Activated CD4-positive, alpha-beta memory T cell treated with anti-CD3 and anti-CD28 coated beads, Interleukin-2, amount 10 ng/mL, durations not matched to agents 7 days and 5 days (primary cell): ENCODE results near the gene GMDS. TPM values are rescaled to one million over a fixed set of nuclear protein-coding genes. Genes with fewer than 3 reads are reported as not detected.

Source experiments
- CTCF ChIA-PET: fragments of 350-600 bp; sonication (Branson Sonifier 250); formaldehyde crosslinking; loops from one replicate; lab custom pipeline; 2021; ENCODE audit warnings: antibody characterized with exemption, inconsistent platforms; lab: Charles Lee
- POLR2A ChIA-PET: fragments of 350-600 bp; sonication (Branson Sonifier 250); formaldehyde crosslinking; loops from one replicate; lab custom pipeline; 2021; ENCODE audit warnings: antibody characterized with exemption; lab: Charles Lee
- DNase-seq: peaks from one replicate; pipeline ENCODE4 v3.0.0-alpha.2; 2020
- H3K27ac Mint-ChIP-seq: one replicate; pipeline ENCODE4 v1.8.0; 2021; ENCODE audit warnings: mild to moderate bottlenecking, mixed read lengths
- H3K27me3 Mint-ChIP-seq: one replicate; pipeline ENCODE4 v1.8.0; 2021; ENCODE audit warnings: mixed read lengths
- H3K36me3 Mint-ChIP-seq: one replicate; pipeline ENCODE4 v1.8.0; 2021; ENCODE audit warnings: low read depth, mixed read lengths
- H3K4me1 Mint-ChIP-seq: one replicate; pipeline ENCODE4 v1.8.0; 2021; ENCODE audit warnings: mixed read lengths
- H3K4me3 Mint-ChIP-seq: one replicate; pipeline ENCODE4 v1.8.0; 2021; ENCODE audit warnings: mild to moderate bottlenecking, mixed read lengths
- H3K9me3 Mint-ChIP-seq: one replicate; pipeline ENCODE4 v1.8.0; 2021; ENCODE audit warnings: mixed read lengths
- total RNA-seq, 2 experiments: library from RNA; stranded (reverse); gene quantifications; one replicate each; pipeline ENCODE4 v1.2.3, GENCODE V29; 2021

The GMDS gene
- total RNA-seq, 2 experiments from 2014 or later, result 23.7 to 24.7 TPM

- no peaks in the 10 kb centered on the region for H3K4me1 Mint-ChIP-seq
- no peaks in the 10 kb centered on the region for H3K27me3 Mint-ChIP-seq
- no peaks in the 10 kb centered on the region for H3K9me3 Mint-ChIP-seq
- H3K27ac Mint-ChIP-seq, result no peak overlapping the region
- CTCF ChIA-PET, result no interaction called here
- no peak for DNase-seq
- POLR2A ChIA-PET, result no interaction called here
- no peak overlapping the region for H3K4me3 Mint-ChIP-seq
- H3K36me3 Mint-ChIP-seq, result no peaks in the 10 kb centered on the region
Observed at GRCh38 chr6:1870932-1871331, 374.5 kb downstream of the GMDS start.

- ChIA-PET POLR2A (no interaction called here), CTCF (no interaction called here)
- no peak for DNase-seq
- H3K9me3 Mint-ChIP-seq, result no peaks in the 10 kb centered on the region
- no peaks in the 10 kb centered on the region for H3K27me3 Mint-ChIP-seq
- H3K27ac Mint-ChIP-seq, result no peak overlapping the region
- no peaks in the 10 kb centered on the region for H3K36me3 Mint-ChIP-seq
- H3K4me3 Mint-ChIP-seq, result no peak overlapping the region
- no peaks in the 10 kb centered on the region for H3K4me1 Mint-ChIP-seq
Observed at GRCh38 chr6:1870251-1870650, 375.2 kb downstream of the GMDS start.

GRCh38 chr6:1869769-1870168 lies 375.6 kb downstream of the GMDS start:
- Mint-ChIP-seq H3K4me3 (no peak overlapping the region), H3K27ac (no peak overlapping the region), H3K4me1 (no peaks in the 10 kb centered on the region), H3K27me3 (no peaks in the 10 kb centered on the region), H3K36me3 (no peaks in the 10 kb centered on the region), H3K9me3 (no peaks in the 10 kb centered on the region)
- DNase-seq, result no peak
- CTCF ChIA-PET, result no interaction called here
- POLR2A ChIA-PET, result no interaction called here

GRCh38 chr6:1869308-1869707 lies 376.1 kb downstream of the GMDS start:
- Mint-ChIP-seq H3K9me3 (no peaks in the 10 kb centered on the region), H3K4me3 (no peak overlapping the region), H3K27me3 (no peaks in the 10 kb centered on the region), H3K4me1 (no peaks in the 10 kb centered on the region), H3K27ac (no peak overlapping the region), H3K36me3 (no peaks in the 10 kb centered on the region)
- POLR2A ChIA-PET, result no interaction called here
- CTCF ChIA-PET, result interaction anchor here (1.3 kb wide), 1 partner anchor 765 kb away, joined by 3 read pairs; no protein-coding TSS in a partner anchor
- DNase-seq, result no peak

- Mint-ChIP-seq H3K4me3 (no peak overlapping the region), H3K36me3 (no peaks in the 10 kb centered on the region), H3K9me3 (no peaks in the 10 kb centered on the region), H3K27ac (no peak overlapping the region), H3K27me3 (no peaks in the 10 kb centered on the region), H3K4me1 (no peaks in the 10 kb centered on the region)
- ChIA-PET CTCF (interaction anchor here (1.3 kb wide), 1 partner anchor 766 kb away, joined by 3 read pairs; no protein-coding TSS in a partner anchor), POLR2A (no interaction called here)
- DNase-seq, result no peak
Observed at GRCh38 chr6:1868561-1869261, 376.7 kb downstream of the GMDS start.

- Mint-ChIP-seq H3K36me3 (no peaks in the 10 kb centered on the region), H3K4me1 (no peaks in the 10 kb centered on the region), H3K4me3 (no peak overlapping the region), H3K27ac (no peak overlapping the region), H3K27me3 (no peaks in the 10 kb centered on the region), H3K9me3 (no peaks in the 10 kb centered on the region)
- no peak for DNase-seq
- ChIA-PET CTCF (no interaction called here), POLR2A (no interaction called here)
Observed at GRCh38 chr6:1867197-1867596, 378.2 kb downstream of the GMDS start.

- H3K4me1 Mint-ChIP-seq, result no peaks in the 10 kb centered on the region
- ChIA-PET POLR2A (no interaction called here), CTCF (no interaction called here)
- DNase-seq, result no peak
- H3K27ac Mint-ChIP-seq, result no peak overlapping the region
- no peaks in the 10 kb centered on the region for H3K36me3 Mint-ChIP-seq
- no peaks in the 10 kb centered on the region for H3K9me3 Mint-ChIP-seq
- no peaks in the 10 kb centered on the region for H3K27me3 Mint-ChIP-seq
- no peak overlapping the region for H3K4me3 Mint-ChIP-seq
Observed at GRCh38 chr6:1865585-1865984, 379.8 kb downstream of the GMDS start.

GRCh38 chr6:1864496-1864895 lies 380.9 kb downstream of the GMDS start:
- Mint-ChIP-seq H3K9me3 (no peaks in the 10 kb centered on the region), H3K36me3 (no peaks in the 10 kb centered on the region), H3K4me1 (no peaks in the 10 kb centered on the region), H3K27me3 (no peaks in the 10 kb centered on the region), H3K4me3 (no peak overlapping the region), H3K27ac (no peak overlapping the region)
- POLR2A ChIA-PET, result no interaction called here
- CTCF ChIA-PET, result no interaction called here
- no peak for DNase-seq

- DNase-seq, result no peak
- no peaks in the 10 kb centered on the region for H3K27me3 Mint-ChIP-seq
- no peaks in the 10 kb centered on the region for H3K9me3 Mint-ChIP-seq
- H3K36me3 Mint-ChIP-seq, result no peaks in the 10 kb centered on the region
- H3K4me1 Mint-ChIP-seq, result no peaks in the 10 kb centered on the region
- H3K4me3 Mint-ChIP-seq, result no peak overlapping the region
- ChIA-PET CTCF (no interaction called here), POLR2A (no interaction called here)
- H3K27ac Mint-ChIP-seq, result no peak overlapping the region
Observed at GRCh38 chr6:1862411-1862810, 383.0 kb downstream of the GMDS start.

- H3K36me3 Mint-ChIP-seq, result no peaks in the 10 kb centered on the region
- H3K4me3 Mint-ChIP-seq, result no peak overlapping the region
- H3K9me3 Mint-ChIP-seq, result no peaks in the 10 kb centered on the region
- DNase-seq, result no peak
- H3K27me3 Mint-ChIP-seq, result no peaks in the 10 kb centered on the region
- H3K27ac Mint-ChIP-seq, result no peak overlapping the region
- ChIA-PET CTCF (no interaction called here), POLR2A (no interaction called here)
- no peaks in the 10 kb centered on the region for H3K4me1 Mint-ChIP-seq
Observed at GRCh38 chr6:1860756-1861348, 384.6 kb downstream of the GMDS start.

- CTCF ChIA-PET, result no interaction called here
- Mint-ChIP-seq H3K36me3 (no peaks in the 10 kb centered on the region), H3K27me3 (no peaks in the 10 kb centered on the region), H3K9me3 (no peaks in the 10 kb centered on the region), H3K4me1 (no peaks in the 10 kb centered on the region), H3K4me3 (no peak overlapping the region), H3K27ac (no peak overlapping the region)
- POLR2A ChIA-PET, result no interaction called here
- DNase-seq, result no peak
Observed at GRCh38 chr6:1858859-1859258, 386.5 kb downstream of the GMDS start.

- Mint-ChIP-seq H3K36me3 (no peaks in the 10 kb centered on the region), H3K27ac (no peak overlapping the region), H3K4me1 (no peaks in the 10 kb centered on the region), H3K4me3 (no peak overlapping the region), H3K9me3 (no peaks in the 10 kb centered on the region), H3K27me3 (no peaks in the 10 kb centered on the region)
- ChIA-PET POLR2A (no interaction called here), CTCF (no interaction called here)
- no peak for DNase-seq
Observed at GRCh38 chr6:1858196-1858595, 387.2 kb downstream of the GMDS start.

GRCh38 chr6:1856381-1856780 lies 389.0 kb downstream of the GMDS start:
- H3K4me3 Mint-ChIP-seq, result no peak overlapping the region
- H3K9me3 Mint-ChIP-seq, result no peaks in the 10 kb centered on the region
- H3K27ac Mint-ChIP-seq, result no peak overlapping the region
- no peaks in the 10 kb centered on the region for H3K4me1 Mint-ChIP-seq
- no peaks in the 10 kb centered on the region for H3K36me3 Mint-ChIP-seq
- POLR2A ChIA-PET, result no interaction called here
- CTCF ChIA-PET, result no interaction called here
- no peaks in the 10 kb centered on the region for H3K27me3 Mint-ChIP-seq
- DNase-seq, result no peak

GRCh38 chr6:1855890-1856289 lies 389.5 kb downstream of the GMDS start:
- H3K36me3 Mint-ChIP-seq, result no peaks in the 10 kb centered on the region
- H3K4me1 Mint-ChIP-seq, result no peaks in the 10 kb centered on the region
- H3K27me3 Mint-ChIP-seq, result no peaks in the 10 kb centered on the region
- ChIA-PET POLR2A (no interaction called here), CTCF (no interaction called here)
- no peaks in the 10 kb centered on the region for H3K9me3 Mint-ChIP-seq
- H3K27ac Mint-ChIP-seq, result no peak overlapping the region
- no peak for DNase-seq
- no peak overlapping the region for H3K4me3 Mint-ChIP-seq
